Measurements from ENCODE around the gene FCRL2.

The FCRL2 gene

GRCh38 chr1:157703981-157704380 lies 73.0 kb downstream of the FCRL2 start:
- Histone ChIP-seq H3K36me3 (replicated peaks) (no peaks in the 10 kb centered on the region), H3K4me3 (ENCODE audit: low read depth, low read length) (no peak overlapping the region), H3K27me3 (replicated peaks) (no peaks in the 10 kb centered on the region), H3K27ac (no peak overlapping the region)
- in situ Hi-C loops (cut with HindIII; ENCODE audit: low pct_ligation_motif_present, low sequenced_read_pairs) = no loop called here
- no peak for TF ChIP-seq CTCF (IDR thresholded peaks at IDR 0.05; ENCODE audit: low read depth, low read length, missing control alignments)
- no peak for DNase-seq

GRCh38 chr1:157702308-157702825 lies 74.6 kb downstream of the FCRL2 start:
- Histone ChIP-seq H3K36me3 (replicated peaks) (no peaks in the 10 kb centered on the region), H3K27me3 (replicated peaks) (no peaks in the 10 kb centered on the region), H3K4me3 (ENCODE audit: low read depth, low read length) (no peak overlapping the region), H3K27ac (no peak overlapping the region)
- in situ Hi-C loops (cut with HindIII; ENCODE audit: low pct_ligation_motif_present, low sequenced_read_pairs) = no loop called here
- TF ChIP-seq CTCF (IDR thresholded peaks at IDR 0.05; ENCODE audit: low read depth, low read length, missing control alignments) = no peak
- DNase-seq = no peak

- no peak for TF ChIP-seq CTCF (IDR thresholded peaks at IDR 0.05; ENCODE audit: low read depth, low read length, missing control alignments)
- H3K36me3 ChIP-seq (replicated peaks) = no peaks in the 10 kb centered on the region
- H3K4me3 ChIP-seq (ENCODE audit: low read depth, low read length) = no peak within 1 kb of the TSS
- in situ Hi-C loops (cut with HindIII; ENCODE audit: low pct_ligation_motif_present, low sequenced_read_pairs) = no loop called here
- DNase-seq = no peak
- no peak within 1 kb of the TSS for H3K27ac ChIP-seq
- no peaks in the 10 kb centered on the region for H3K27me3 ChIP-seq (replicated peaks)
Observed at GRCh38 chr1:157700732-157701131, 76.2 kb downstream of the FCRL2 start, which contains the start of gene FCRL3. TSS of gene FCRL3 (minus strand) at chr1:157700769. CDS start at chr1:157700489, 280 bp downstream.

GRCh38 chr1:157700305-157700704 lies 76.6 kb downstream of the FCRL2 start:
- DNase-seq = no peak
- in situ Hi-C loops (cut with HindIII; ENCODE audit: low pct_ligation_motif_present, low sequenced_read_pairs) = no loop called here
- H3K4me3 ChIP-seq (ENCODE audit: low read depth, low read length) = no peak overlapping the region
- no peaks in the 10 kb centered on the region for H3K27me3 ChIP-seq (replicated peaks)
- H3K36me3 ChIP-seq (replicated peaks) = no peaks in the 10 kb centered on the region
- no peak overlapping the region for H3K27ac ChIP-seq
- no peak for TF ChIP-seq CTCF (IDR thresholded peaks at IDR 0.05; ENCODE audit: low read depth, low read length, missing control alignments)

GRCh38 chr1:157697781-157698569 lies 79.0 kb downstream of the FCRL2 start:
- H3K27me3 ChIP-seq (replicated peaks) = no peaks in the 10 kb centered on the region
- TF ChIP-seq CTCF (IDR thresholded peaks at IDR 0.05; ENCODE audit: low read depth, low read length, missing control alignments) = no peak

More at GRCh38 chr1:157697781-157698569, 79.0 kb downstream of the FCRL2 start:
- Histone ChIP-seq H3K27ac (no peak overlapping the region), H3K36me3 (replicated peaks) (no peaks in the 10 kb centered on the region), H3K4me3 (ENCODE audit: low read depth, low read length) (no peak overlapping the region)
- DNase-seq = no peak
- in situ Hi-C loops (cut with HindIII; ENCODE audit: low pct_ligation_motif_present, low sequenced_read_pairs) = no loop called here

Data from brain microvascular endothelial cell (primary cell).